ENCODE measurements around the gene MARS1. TPM values are rescaled to one million over a fixed set of nuclear protein-coding genes. Genes with fewer than 3 reads are reported as not detected.

The MARS1 gene
- total RNA-seq, 1 donor from 2014 or later: 78.0 TPM

- TF ChIP-seq CTCF (IDR thresholded peaks at IDR 0.05): no peak
- H3K36me3 ChIP-seq: no peaks in the 10 kb centered on the region
- H3K4me1 ChIP-seq: peaks cover 11 to 13% of the 10 kb centered on the region in 2 donors
- H3K4me3 ChIP-seq: no peak overlapping the region
- H3K9me3 ChIP-seq: no peaks in the 10 kb centered on the region
- H3K27ac ChIP-seq: peak overlapping the region; percentile 44 to 57
- peaks cover 7% of the 10 kb centered on the region for H3K27me3 ChIP-seq
- intact Hi-C loops (cut with DNase I): no loop called here
- no peak for DNase-seq (ENCODE audit: low spot score in 2 of 2)
Observed at GRCh38 chr12:57479043-57479375, 8.9 kb upstream of the MARS1 start.

DNA sequence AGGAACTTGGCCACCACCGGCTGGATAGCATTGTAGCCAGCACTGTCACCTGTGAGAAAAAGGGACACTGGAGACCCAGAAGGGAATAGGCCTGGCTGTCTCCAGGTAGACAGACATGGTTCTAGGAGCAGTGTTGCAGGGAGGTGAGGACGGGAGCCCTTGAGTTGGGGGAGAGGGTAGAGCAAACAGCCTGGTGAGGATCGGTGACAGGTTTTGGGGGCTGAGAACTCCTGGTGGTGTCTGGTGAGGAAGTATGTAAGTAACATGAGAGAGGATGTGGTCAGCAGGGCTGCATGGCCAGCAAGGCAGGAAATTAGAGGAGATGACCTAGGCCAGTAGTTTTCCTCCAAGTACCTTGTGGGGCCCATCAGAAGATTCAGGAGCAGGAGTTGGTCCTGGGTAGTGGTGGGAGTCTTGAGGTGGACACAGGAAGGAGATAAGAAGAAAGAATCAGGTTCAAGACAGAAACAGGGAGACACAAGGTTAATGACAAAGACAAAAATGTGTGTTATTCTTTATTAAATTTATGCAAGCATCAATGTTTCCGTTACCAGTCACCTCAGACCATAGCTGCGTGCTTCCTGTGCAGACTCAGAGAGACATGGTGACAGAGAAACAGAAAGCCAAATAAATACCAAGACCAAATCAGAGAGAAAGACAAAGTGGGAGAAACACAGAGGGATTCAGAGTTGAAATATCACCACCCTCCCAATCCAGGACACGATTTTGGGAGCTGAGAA is 8.3 kb upstream of the MARS1 start, which contains the start of gene ARHGAP9:
ARHGAP9 (minus strand) TSS at position 491 of the 740 bp plus-strand sequence; CDS start at position 31, 460 bp downstream.
- H3K36me3 ChIP-seq: no peaks in the 10 kb centered on the region
- no peak for DNase-seq (ENCODE audit: low spot score in 2 of 2)
- no peak within 1 kb of the TSS for H3K4me3 ChIP-seq
- H3K27ac ChIP-seq: peak within 1 kb of the TSS; percentile 44 to 57
- peaks cover 11 to 13% of the 10 kb centered on the region in 2 donors for H3K4me1 ChIP-seq
- no peaks in the 10 kb centered on the region for H3K9me3 ChIP-seq
- TF ChIP-seq CTCF (IDR thresholded peaks at IDR 0.05): no peak
- H3K27me3 ChIP-seq: peaks cover 7% of the 10 kb centered on the region
- intact Hi-C loops (cut with DNase I): no loop called here

DNA sequence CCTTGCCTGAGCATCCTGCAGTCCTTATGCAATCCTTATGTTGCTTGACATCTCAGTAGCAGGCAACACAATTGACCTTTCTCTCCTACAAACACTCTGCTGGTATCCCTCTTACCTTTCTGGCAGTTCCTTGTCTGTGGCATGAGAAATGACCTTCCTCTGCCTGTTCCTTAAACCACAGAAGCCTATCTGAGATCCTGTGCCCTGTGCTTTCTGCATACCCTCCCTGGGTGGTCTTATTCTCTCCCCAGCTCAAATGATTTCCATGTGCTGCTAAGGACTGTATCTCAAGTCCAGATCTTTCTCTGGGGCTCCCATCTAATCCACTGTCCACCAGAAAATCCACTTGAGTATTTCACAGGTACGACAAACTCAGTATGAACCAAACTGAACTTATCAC is 6.2 kb upstream of the MARS1 start:
- H3K4me3 ChIP-seq: no peak overlapping the region
- H3K4me1 ChIP-seq: no peaks in the 10 kb centered on the region
- intact Hi-C loops (cut with DNase I): no loop called here
- no peaks in the 10 kb centered on the region for H3K9me3 ChIP-seq
- DNase-seq (ENCODE audit: low spot score in 2 of 2): no peak
- no peaks in the 10 kb centered on the region for H3K36me3 ChIP-seq
- no peaks in the 10 kb centered on the region for H3K27me3 ChIP-seq
- TF ChIP-seq CTCF (IDR thresholded peaks at IDR 0.05): no peak
- no peak overlapping the region for H3K27ac ChIP-seq

DNA sequence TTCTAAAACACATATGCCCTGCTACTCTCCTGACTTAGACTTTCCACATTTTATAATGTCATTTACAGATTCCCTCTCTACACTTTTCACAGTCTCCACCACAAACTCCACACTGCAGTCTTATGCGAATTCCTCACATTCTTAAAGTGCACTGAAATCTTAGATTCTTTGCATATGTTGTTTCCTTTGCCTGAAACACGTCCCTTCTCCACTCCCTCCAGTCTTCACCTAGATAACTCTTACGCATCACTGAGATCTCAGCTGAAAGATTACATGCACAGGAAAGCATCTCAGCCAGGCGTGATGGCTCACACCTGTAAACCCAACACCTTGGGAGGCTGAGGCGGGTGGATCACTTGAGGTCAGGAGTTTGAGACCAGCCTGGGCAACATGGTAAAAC is 4.4 kb upstream of the MARS1 start:
- DNase-seq (ENCODE audit: low spot score in 2 of 2): no peak
- peaks cover 0 to 3% of the 10 kb centered on the region in 2 donors for H3K4me1 ChIP-seq
- intact Hi-C loops (cut with DNase I): no loop called here
- H3K9me3 ChIP-seq: no peaks in the 10 kb centered on the region
- no peak overlapping the region for H3K4me3 ChIP-seq
- H3K27ac ChIP-seq: no peak overlapping the region
- H3K27me3 ChIP-seq: no peaks in the 10 kb centered on the region
- H3K36me3 ChIP-seq: no peaks in the 10 kb centered on the region
- TF ChIP-seq CTCF (IDR thresholded peaks at IDR 0.05): no peak

GRCh38 chr12:57485695-57486094 is 2.2 kb upstream of the MARS1 start:
- Histone ChIP-seq H3K4me1 (peaks cover 8 to 10% of the 10 kb centered on the region in 2 donors), H3K36me3 (peaks cover 8 to 10% of the 10 kb centered on the region in 2 donors), H3K27me3 (no peaks in the 10 kb centered on the region), H3K27ac (no peak overlapping the region), H3K9me3 (no peaks in the 10 kb centered on the region), H3K4me3 (no peak overlapping the region)
- DNase-seq (ENCODE audit: low spot score in 2 of 2): no peak
- TF ChIP-seq CTCF (IDR thresholded peaks at IDR 0.05): no peak
- intact Hi-C loops (cut with DNase I): no loop called here
